Natural killer cell (primary cell): ENCODE results near the gene MAPK8. TPM values are rescaled to one million over a fixed set of nuclear protein-coding genes. Genes with fewer than 3 reads are reported as not detected.

Source experiments
- ATAC-seq, 3 donors: fragments of 150-1000 bp in 2 of 3; fragments of 200-7000 bp in 1 of 3; cut with Tn5 transposase; 1 replicate in 1 of 3; 2 replicates in 2 of 3; pipeline ENCODE4 v1.10.0; 2021; ENCODE audit warnings: mild to moderate bottlenecking in 2 of 3, moderate library complexity in 2 of 3
- DNase-seq, 2 donors: peaks; one replicate each; pipeline versions ENCODE4 v3.0.0 to v3.0.0-alpha.2; 2013 to 2021; ENCODE audit warnings: mixed read lengths in 1 of 2
- H3K27ac ChIP-seq: one replicate; pipeline ENCODE4 v1.5.1; 2013; ENCODE audit warnings: mild to moderate bottlenecking, low read length
- H3K27me3 ChIP-seq: one replicate; pipeline ENCODE4 v1.6.1; 2013; ENCODE audit warnings: low read length; ENCODE audit not compliant: control insufficient read depth, insufficient read depth
- H3K36me3 ChIP-seq: one replicate; pipeline ENCODE4 v1.6.1; 2013; ENCODE audit warnings: low read length; ENCODE audit not compliant: control insufficient read depth, insufficient read depth
- H3K4me1 ChIP-seq: one replicate; pipeline ENCODE4 v1.6.1; 2013; ENCODE audit warnings: low read length; ENCODE audit not compliant: control insufficient read depth, insufficient read depth
- H3K4me3 ChIP-seq: one replicate; pipeline ENCODE4 v1.5.1; 2013; ENCODE audit warnings: low read length
- H3K9me3 ChIP-seq: one replicate; pipeline ENCODE4 v1.6.1; 2013; ENCODE audit warnings: low read length; ENCODE audit not compliant: control insufficient read depth, insufficient read depth
- H3K27ac Mint-ChIP-seq, 2 donors: one replicate each; pipeline ENCODE4 v1.8.0; 2022; ENCODE audit warnings: mild to moderate bottlenecking in 2 of 2, mixed read lengths in 2 of 2, moderate library complexity in 1 of 2
- H3K27me3 Mint-ChIP-seq, 2 donors: one replicate each; pipeline ENCODE4 v1.8.0; 2022; ENCODE audit warnings: low read depth in 2 of 2, mixed read lengths in 2 of 2
- H3K36me3 Mint-ChIP-seq: one replicate; pipeline ENCODE4 v1.8.0; 2022; ENCODE audit warnings: mixed read lengths
- H3K4me1 Mint-ChIP-seq, 2 donors: one replicate each; pipeline ENCODE4 v1.8.0; 2022; ENCODE audit warnings: mixed read lengths in 2 of 2
- H3K4me3 Mint-ChIP-seq: one replicate; pipeline ENCODE4 v1.8.0; 2022; ENCODE audit warnings: mild to moderate bottlenecking, moderate library complexity, mixed read lengths
- H3K9me3 Mint-ChIP-seq, 2 donors: one replicate each; pipeline ENCODE4 v1.8.0; 2022; ENCODE audit warnings: mixed read lengths in 2 of 2
- CTCF ChIP-seq: fragments of 200-600 bp; IDR thresholded peaks from one replicate; pipeline ENCODE4 v1.8.0; 2022; ENCODE audit warnings: antibody characterized with exemption
- whole genome bisulfite sequencing: methylation state at CpG from one replicate; pipeline ENCODE4 v1.1.7; 2013; ENCODE audit warnings: missing lambda C conversion rate; ENCODE audit not compliant: insufficient coverage; 5-methylcytosine and 5-hydroxymethylcytosine counted together
- intact Hi-C: fragments of 100-400 bp; cut with micrococcal nuclease; formaldehyde crosslinking; loops from one replicate; pipeline ENCODE4 v1.14.2; 2022
- total RNA-seq, 4 donors: library from RNA; stranded (reverse); fragments of 120-200 nt in 1 of 4; gene quantifications; one replicate each; pipeline versions ENCODE4 v1.2.3 to v1.2.4, GENCODE V29; 2013 to 2022

The MAPK8 gene
- total RNA-seq, 3 donors from 2014 or later (not counting 1 experiment from before 2014, with no cell fraction given), result 37.3 to 44.5 (median 40.8) TPM

GRCh38 chr10:48450233-48450740, 143.8 kb downstream of the MAPK8 start:
- Mint-ChIP-seq H3K4me1 (peaks cover 0 to 10% of the 10 kb centered on the region in 2 donors), H3K27ac (no peak overlapping the region), H3K36me3 (no peaks in the 10 kb centered on the region), H3K27me3 (peaks cover 0 to 12% of the 10 kb centered on the region in 2 donors), H3K4me3 (no peak overlapping the region), H3K9me3 (no peaks in the 10 kb centered on the region)
- no peak for TF ChIP-seq CTCF
- WGBS, result 96% methylated on average over 49 of the region's 49 CpGs
- ATAC-seq, result no peak
- Histone ChIP-seq H3K27me3 (no peaks in the 10 kb centered on the region), H3K27ac (no peak overlapping the region), H3K9me3 (no peaks in the 10 kb centered on the region), H3K4me3 (no peak overlapping the region), H3K4me1 (no peaks in the 10 kb centered on the region), H3K36me3 (no peaks in the 10 kb centered on the region)
- intact Hi-C loops, result no loop called here
- DNase-seq, result no peak

DNA sequence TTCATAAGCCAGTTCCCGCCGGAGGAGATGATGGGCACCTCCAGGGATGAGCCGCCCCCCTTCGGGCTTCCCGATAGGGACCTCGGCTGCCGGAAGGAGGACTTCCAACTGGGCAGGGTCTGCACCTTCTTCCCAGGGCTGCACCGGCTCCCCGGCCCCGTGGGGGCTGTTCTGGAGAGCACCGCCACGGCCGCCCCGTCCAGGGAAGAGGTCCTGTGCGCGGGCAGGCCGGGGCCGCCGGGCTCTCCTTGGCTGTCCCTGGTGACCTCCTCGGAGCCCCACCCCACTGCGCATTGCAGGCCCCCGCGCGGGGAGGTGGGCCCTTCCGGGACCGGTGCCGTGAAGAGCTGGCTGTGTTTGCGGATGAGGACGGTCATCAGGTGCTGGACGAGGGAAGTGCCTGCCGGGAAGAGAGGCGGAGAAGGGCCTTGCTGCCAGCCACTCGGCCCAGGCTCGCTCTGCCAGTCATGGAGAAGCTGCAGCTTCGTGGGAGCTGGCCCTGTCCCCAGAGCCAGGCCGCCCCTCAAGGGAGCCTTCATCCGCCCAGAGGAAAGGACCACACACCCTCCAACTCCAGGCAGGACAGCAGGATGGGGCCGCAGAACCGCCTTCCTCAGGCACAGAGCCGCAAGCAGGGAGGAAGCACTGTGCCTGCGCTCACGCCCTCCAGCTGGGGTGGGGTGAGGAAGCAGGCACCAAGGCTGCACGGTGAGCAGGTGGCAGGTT, 144.4 kb downstream of the MAPK8 start:
- Mint-ChIP-seq H3K36me3 (no peaks in the 10 kb centered on the region), H3K9me3 (no peaks in the 10 kb centered on the region), H3K4me1 (peaks cover 0 to 10% of the 10 kb centered on the region in 2 donors), H3K4me3 (no peak overlapping the region), H3K27me3 (peaks cover 0 to 12% of the 10 kb centered on the region in 2 donors), H3K27ac (no peak overlapping the region)
- Histone ChIP-seq H3K27ac (no peak overlapping the region), H3K36me3 (no peaks in the 10 kb centered on the region), H3K9me3 (no peaks in the 10 kb centered on the region), H3K4me3 (no peak overlapping the region), H3K27me3 (no peaks in the 10 kb centered on the region), H3K4me1 (no peaks in the 10 kb centered on the region)
- intact Hi-C loops, result no loop called here
- peak in 1 of 2 donors; percentile 10 for DNase-seq
- no peak for ATAC-seq
- 88% methylated on average over 43 of the region's 43 CpGs for WGBS
- TF ChIP-seq CTCF, result no peak

GRCh38 chr10:48451969-48452878, 145.7 kb downstream of the MAPK8 start:
- peaks cover 5% of the 10 kb centered on the region for H3K4me1 ChIP-seq
- H3K36me3 ChIP-seq, result no peaks in the 10 kb centered on the region
- Mint-ChIP-seq H3K4me1 (peaks cover 0 to 5% of the 10 kb centered on the region in 2 donors), H3K36me3 (no peaks in the 10 kb centered on the region), H3K27me3 (peaks cover 0 to 5% of the 10 kb centered on the region in 2 donors), H3K27ac (no peak overlapping the region), H3K4me3 (no peak overlapping the region), H3K9me3 (no peaks in the 10 kb centered on the region)
- DNase-seq, result peak in 1 of 2 donors; percentile 7
- no peak overlapping the region for H3K27ac ChIP-seq
- no peak for TF ChIP-seq CTCF
- no peaks in the 10 kb centered on the region for H3K27me3 ChIP-seq
- H3K4me3 ChIP-seq, result no peak overlapping the region
- intact Hi-C loops, result no loop called here
- no peak for ATAC-seq
- WGBS, result 73% methylated on average over 13 of the region's 15 CpGs
- H3K9me3 ChIP-seq, result no peaks in the 10 kb centered on the region
